NCI-H1417 (cell line): ENCODE measurements around the gene CHRM1.
"Not testable (repeated sequence)": the region's sequence is repeated elsewhere in the genome, so short reads cannot be mapped to it uniquely, and the experiment has no call there.

Experiments
- DNase-seq, 3 experiments: peaks; one replicate each; lab custom pipeline; 2025; lab: John Stamatoyannopoulos, UW

CHRM1 gene

GRCh38 chr11:62875698-62876478, 45.3 kb downstream of the CHRM1 start:
- DNase-seq: no peak

DNA sequence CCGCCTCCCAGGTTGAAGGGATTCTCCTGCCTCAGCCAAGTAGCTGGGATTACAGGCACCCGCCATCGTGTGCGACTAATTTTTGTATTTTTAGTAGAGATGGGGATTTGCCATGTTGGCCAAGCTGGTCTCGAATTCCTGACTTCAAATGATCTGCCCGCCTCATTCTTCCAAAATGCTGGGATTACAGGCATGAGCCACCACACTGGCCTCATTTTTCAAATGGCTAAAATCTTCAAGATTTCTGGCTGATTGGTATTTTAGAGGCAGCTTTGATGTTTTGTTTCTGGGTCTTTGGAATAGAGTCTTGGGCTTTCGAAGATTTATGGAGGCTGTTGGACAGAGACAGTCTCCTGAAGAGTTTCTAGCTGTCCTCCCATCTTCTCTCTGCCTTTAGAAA, 46.3 kb downstream of the CHRM1 start:
- DNase-seq: no peak

DNA sequence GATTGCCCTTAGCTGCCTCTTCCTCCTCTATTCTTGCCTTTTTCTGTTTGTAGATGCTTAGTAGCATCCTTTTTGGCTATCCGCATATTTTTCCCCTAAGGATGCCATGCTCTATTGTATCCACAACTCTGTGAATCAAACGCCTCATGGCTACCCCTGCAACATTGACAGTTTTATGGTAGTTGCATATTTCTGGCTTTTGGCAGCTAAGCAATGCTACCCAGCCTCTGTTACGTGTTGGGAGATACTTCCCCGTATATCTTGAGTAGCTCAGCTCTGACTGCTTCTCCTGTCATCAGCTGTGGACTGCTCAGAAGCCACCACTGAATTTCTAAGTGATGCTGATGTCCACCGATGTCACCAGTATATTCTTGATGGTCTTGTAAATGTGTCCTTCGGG, 55.5 kb downstream of the CHRM1 start:
- DNase-seq: no peak

- DNase-seq: no peak
Observed at GRCh38 chr11:62863687-62864335, 57.4 kb downstream of the CHRM1 start.

DNA sequence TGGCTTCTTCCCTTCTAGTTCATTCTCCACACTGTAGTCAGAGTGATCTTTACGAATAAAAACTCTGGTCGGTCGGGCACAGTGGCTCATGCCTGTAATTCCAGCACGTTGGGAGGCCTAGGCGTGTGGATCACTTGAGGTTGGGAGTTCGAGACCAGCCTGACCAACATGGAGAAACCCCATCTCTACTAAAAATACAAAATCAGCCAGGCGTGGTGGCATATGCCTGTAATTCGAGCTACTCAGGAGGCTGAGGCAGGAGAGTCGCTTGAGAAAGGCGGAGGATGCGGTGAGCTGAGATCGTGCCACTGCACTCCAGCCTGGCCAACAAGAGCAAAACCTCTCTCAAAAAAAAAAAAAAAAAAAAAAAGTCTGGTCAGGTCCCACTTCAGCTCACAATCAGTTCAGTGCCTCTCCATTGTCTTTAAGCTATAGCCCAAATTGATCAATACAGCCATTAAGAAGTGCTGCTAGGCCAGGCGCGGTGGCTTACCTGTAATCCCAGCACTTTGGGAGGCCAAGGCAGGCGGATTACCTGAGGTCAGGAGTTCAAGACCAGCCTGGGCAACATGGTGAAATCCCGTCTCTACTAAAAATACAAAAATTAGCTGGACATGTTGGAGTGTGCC, 59.5 kb downstream of the CHRM1 start:
- DNase-seq: not testable (repeated sequence)

- no peak for DNase-seq
Observed at GRCh38 chr11:62860835-62861563, 60.2 kb downstream of the CHRM1 start.

GRCh38 chr11:62859281-62859703, 61.9 kb downstream of the CHRM1 start:
- DNase-seq: not testable (repeated sequence)
